Caco-2 (cell line): ENCODE data around the gene SBF2. TPM values are rescaled to one million over a fixed set of nuclear protein-coding genes. Genes with fewer than 3 reads are reported as not detected.
"Not testable (repeated sequence)": the region's sequence is repeated elsewhere in the genome, so short reads cannot be mapped to it uniquely, and the experiment has no call there.

Experiments used
- BruUV-seq: library from RNA; stranded (reverse); fragments of 400-500 nt; replicated peaks from 2 replicates; lab custom pipeline; 2021; lab: Mats Ljungman, UMichigan
- CTCF ChIA-PET: fragments of 300-600 bp; sonication (Branson Sonifier 250); formaldehyde crosslinking; loops from one replicate; lab custom pipeline; 2022; ENCODE audit warnings: antibody characterized with exemption; lab: Charles Lee
- POLR2A ChIA-PET: fragments of 300-600 bp; sonication (Branson Sonifier 250); formaldehyde crosslinking; loops from one replicate; lab custom pipeline; 2022; ENCODE audit warnings: antibody characterized with exemption; lab: Charles Lee
- DNase-seq, 2 experiments: peaks; one replicate each; pipeline versions ENCODE4 v3.0.0 to v3.0.0-alpha.2; 2020 to 2022
- H3K27me3 ChIP-seq: replicated peaks from 2 replicates; pipeline ENCODE4 v1.6.0; 2011; ENCODE audit warnings: low read length; ENCODE audit not compliant: control insufficient read depth, insufficient read depth
- H3K36me3 ChIP-seq: 2 replicates; pipeline ENCODE4 v1.5.1; 2011; ENCODE audit warnings: low read length; ENCODE audit not compliant: control insufficient read depth, insufficient read depth
- H3K4me1 ChIP-seq: fragments of 250-450 bp; sonication (Bioruptor Pico); 2 replicates; pipeline ENCODE4 v1.5.1; 2020; ENCODE audit warnings: mild to moderate bottlenecking
- H3K4me3 ChIP-seq: 2 replicates; pipeline ENCODE4 v1.5.1; 2011; ENCODE audit warnings: low read depth, mild to moderate bottlenecking, control low read depth, low read length
- H3K9me3 ChIP-seq: fragments of 250-450 bp; sonication (Bioruptor Pico); 2 replicates; pipeline ENCODE4 v1.5.1; 2020; ENCODE audit warnings: mild to moderate bottlenecking, moderate library complexity
- H3K27ac Mint-ChIP-seq: one replicate; pipeline ENCODE4 v1.8.0; 2022; ENCODE audit warnings: mixed read lengths; ENCODE audit not compliant: unreplicated experiment
- H3K27me3 Mint-ChIP-seq: one replicate; pipeline ENCODE4 v1.8.0; 2022; ENCODE audit warnings: mixed read lengths; ENCODE audit not compliant: insufficient read depth, unreplicated experiment
- H3K36me3 Mint-ChIP-seq: one replicate; pipeline ENCODE4 v1.8.0; 2022; ENCODE audit warnings: mild to moderate bottlenecking, mixed read lengths; ENCODE audit not compliant: insufficient read depth, unreplicated experiment
- H3K4me1 Mint-ChIP-seq: one replicate; pipeline ENCODE4 v1.8.0; 2022; ENCODE audit warnings: low read depth, mixed read lengths; ENCODE audit not compliant: unreplicated experiment
- H3K4me3 Mint-ChIP-seq: one replicate; pipeline ENCODE4 v1.8.0; 2022; ENCODE audit warnings: mild to moderate bottlenecking, moderate library complexity, mixed read lengths; ENCODE audit not compliant: unreplicated experiment
- H3K9me3 Mint-ChIP-seq: one replicate; pipeline ENCODE4 v1.8.0; 2022; ENCODE audit warnings: mixed read lengths; ENCODE audit not compliant: unreplicated experiment
- CTCF ChIP-seq, 2 experiments: fragments of 200-600 bp in 1 of 2; IDR thresholded peaks; 1 replicate in 1 of 2; 2 replicates in 1 of 2; pipeline versions ENCODE4 v1.5.1 to v1.8.0; 2011 to 2022; ENCODE audit warnings: antibody characterized with exemption in 1 of 2, control low read depth in 1 of 2, inconsistent platforms in 1 of 2, low read depth in 1 of 2, low read length in 1 of 2, mild to moderate bottlenecking in 1 of 2, moderate library complexity in 1 of 2; ENCODE audit not compliant: insufficient read depth in 1 of 2, severe bottlenecking in 1 of 2, unreplicated experiment in 1 of 2
- intact Hi-C: fragments of 100-400 bp; cut with micrococcal nuclease; formaldehyde crosslinking; loops from one replicate; pipeline ENCODE4 v1.10.0; 2022; ENCODE audit not compliant: unreplicated experiment
- total RNA-seq: library from RNA; stranded (reverse); gene quantifications from 2 replicates; pipeline ENCODE4 v1.2.3, GENCODE V29; 2022

The SBF2 gene
- total RNA-seq, 1 experiment from 2014 or later: 72.2 TPM

- Mint-ChIP-seq H3K27ac (no peak overlapping the region), H3K36me3 (no peaks in the 10 kb centered on the region), H3K4me3 (no peak overlapping the region), H3K4me1 (peaks cover 6% of the 10 kb centered on the region), H3K9me3 (peaks cover 23% of the 10 kb centered on the region), H3K27me3 (no peaks in the 10 kb centered on the region)
- Histone ChIP-seq H3K9me3 (peaks cover 10% of the 10 kb centered on the region), H3K36me3 (no peaks in the 10 kb centered on the region), H3K4me1 (no peaks in the 10 kb centered on the region), H3K4me3 (no peak overlapping the region), H3K27me3 (no peaks in the 10 kb centered on the region)
- intact Hi-C loops: no loop called here
- no TSS peak for BruUV-seq
- CTCF ChIA-PET: no interaction called here
- no peak for DNase-seq
- POLR2A ChIA-PET: no interaction called here
- no peak for TF ChIP-seq CTCF (IDR thresholded peaks at IDR 0.05; ENCODE audit: insufficient read depth in 1 of 2, low read depth in 1 of 2, low read length in 1 of 2, severe bottlenecking in 1 of 2, unreplicated experiment in 1 of 2)
These were observed 154.9 kb downstream of the SBF2 start for GRCh38 chr11:10139143-10139542.

DNA sequence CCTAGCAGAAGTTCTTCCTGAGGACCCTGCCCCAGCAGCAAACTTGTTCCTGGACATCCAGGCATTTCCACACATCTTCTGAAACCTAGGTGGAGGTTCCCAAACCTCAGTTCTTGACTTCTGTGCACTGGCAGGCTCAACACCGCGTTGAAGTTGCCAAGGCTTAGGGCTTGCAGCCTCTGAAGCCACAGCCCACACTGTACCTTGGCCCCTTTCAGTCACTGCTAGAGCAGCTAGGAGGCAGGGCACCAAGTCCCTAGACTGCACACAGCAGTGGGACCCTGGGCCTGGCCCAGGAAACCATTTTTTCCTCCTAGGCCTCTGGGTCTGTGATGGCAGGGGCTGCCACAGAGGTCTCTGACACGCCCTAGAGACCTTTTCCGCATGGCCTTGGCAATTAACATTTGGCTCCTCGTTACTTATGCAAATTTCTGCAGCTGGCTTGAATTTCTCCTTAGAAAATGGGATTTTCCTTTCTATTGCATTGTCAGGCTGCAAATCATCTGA lies 159.0 kb downstream of the SBF2 start:
- peaks cover 23% of the 10 kb centered on the region for H3K9me3 Mint-ChIP-seq
- TF ChIP-seq CTCF (IDR thresholded peaks at IDR 0.05; ENCODE audit: insufficient read depth in 1 of 2, low read depth in 1 of 2, low read length in 1 of 2, severe bottlenecking in 1 of 2, unreplicated experiment in 1 of 2): no peak
- H3K36me3 Mint-ChIP-seq: no peaks in the 10 kb centered on the region
- H3K4me1 Mint-ChIP-seq: peaks cover 6% of the 10 kb centered on the region
- H3K4me3 Mint-ChIP-seq: no peak overlapping the region
- peaks cover 10% of the 10 kb centered on the region for H3K9me3 ChIP-seq
- H3K27me3 Mint-ChIP-seq: no peaks in the 10 kb centered on the region
- DNase-seq: no peak
- H3K27ac Mint-ChIP-seq: no peak overlapping the region
- intact Hi-C loops: no loop called here
- H3K27me3 ChIP-seq: no peaks in the 10 kb centered on the region
- no peaks in the 10 kb centered on the region for H3K36me3 ChIP-seq
- CTCF ChIA-PET: no interaction called here
- POLR2A ChIA-PET: no interaction called here
- BruUV-seq: no TSS peak
- no peaks in the 10 kb centered on the region for H3K4me1 ChIP-seq
- H3K4me3 ChIP-seq: no peak overlapping the region

- H3K4me3 ChIP-seq, intact Hi-C loops, H3K36me3 Mint-ChIP-seq, BruUV-seq, H3K4me1 Mint-ChIP-seq, H3K9me3 ChIP-seq, H3K27me3 ChIP-seq, DNase-seq, H3K36me3 ChIP-seq, H3K4me1 ChIP-seq, H3K4me3 Mint-ChIP-seq, H3K27ac Mint-ChIP-seq, H3K27me3 Mint-ChIP-seq, CTCF ChIA-PET, POLR2A ChIA-PET: not testable (repeated sequence)
- H3K9me3 Mint-ChIP-seq: peaks cover 23% of the 10 kb centered on the region
These were observed 159.8 kb downstream of the SBF2 start for GRCh38 chr11:10134226-10134625.

GRCh38 chr11:10133251-10133650 lies 160.8 kb downstream of the SBF2 start:
- H3K9me3 ChIP-seq, H3K36me3 Mint-ChIP-seq, POLR2A ChIA-PET, H3K27ac Mint-ChIP-seq, intact Hi-C loops, H3K27me3 Mint-ChIP-seq, H3K4me1 ChIP-seq, H3K4me3 Mint-ChIP-seq, CTCF ChIA-PET, H3K4me1 Mint-ChIP-seq, H3K4me3 ChIP-seq, H3K36me3 ChIP-seq, DNase-seq, BruUV-seq, H3K27me3 ChIP-seq: not testable (repeated sequence)
- H3K9me3 Mint-ChIP-seq: peaks cover 23% of the 10 kb centered on the region
